Medulla oblongata (tissue), 1 donor: ENCODE results near the gene PI4KB.

ENCODE experiments used
- DNase-seq: peaks from one replicate; pipeline ENCODE4 v3.0.0-alpha.2; 2015; ENCODE audit errors: extremely low spot score

The PI4KB gene

DNA sequence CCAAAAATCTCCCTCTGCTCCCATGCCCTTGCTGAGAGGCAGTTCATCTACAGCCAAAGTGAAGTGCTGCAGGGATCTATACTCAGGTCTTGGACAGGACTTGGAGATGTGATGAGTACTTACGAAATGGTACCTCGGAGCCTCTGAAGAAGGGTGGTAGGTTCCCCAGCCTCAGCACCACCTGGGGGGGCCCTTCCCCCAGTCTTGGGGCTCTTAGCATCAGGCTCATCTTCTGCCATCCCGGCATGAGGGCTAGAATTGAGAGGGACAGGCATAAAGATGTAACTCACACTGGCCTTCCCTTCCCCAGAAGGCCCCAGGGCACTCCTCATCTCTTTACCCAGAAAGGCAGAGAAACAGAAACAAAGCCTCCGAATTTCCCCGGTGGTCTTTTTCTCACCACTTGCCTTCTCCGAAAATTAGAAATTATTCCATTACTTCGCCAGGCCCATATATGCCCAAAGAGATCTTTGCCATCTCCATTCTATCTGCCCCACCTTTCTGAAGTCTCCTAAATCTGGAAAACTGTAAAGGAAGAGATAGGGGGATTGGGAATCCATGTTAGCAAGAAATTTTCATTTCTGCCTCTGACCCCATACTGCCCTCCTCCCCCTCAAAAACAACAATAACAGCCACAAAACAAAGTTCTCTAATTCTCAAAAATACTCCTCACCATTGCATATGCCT is 19.0 kb upstream of the PI4KB start:
- DNase-seq: no peak

DNA sequence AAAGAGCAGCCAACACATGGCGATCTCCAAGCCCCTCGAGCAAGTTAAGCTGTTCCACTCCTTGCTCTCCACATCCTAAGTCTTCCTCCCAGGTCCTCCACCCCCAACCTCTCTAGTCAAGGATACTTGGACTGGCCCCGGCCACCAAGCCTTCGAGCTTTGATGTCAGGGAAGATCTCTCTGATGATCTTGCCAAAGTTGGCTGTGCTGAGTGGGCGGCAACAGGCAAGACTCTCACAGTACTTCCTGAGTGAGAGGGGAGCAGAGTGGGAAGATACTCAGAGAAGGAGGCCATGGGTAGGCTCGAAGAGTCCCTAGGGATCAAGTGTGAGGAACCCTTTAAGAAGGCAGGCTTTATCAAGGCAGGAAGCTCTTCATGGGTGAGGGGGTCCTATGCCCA is 17.1 kb upstream of the PI4KB start:
- no peak for DNase-seq

DNA sequence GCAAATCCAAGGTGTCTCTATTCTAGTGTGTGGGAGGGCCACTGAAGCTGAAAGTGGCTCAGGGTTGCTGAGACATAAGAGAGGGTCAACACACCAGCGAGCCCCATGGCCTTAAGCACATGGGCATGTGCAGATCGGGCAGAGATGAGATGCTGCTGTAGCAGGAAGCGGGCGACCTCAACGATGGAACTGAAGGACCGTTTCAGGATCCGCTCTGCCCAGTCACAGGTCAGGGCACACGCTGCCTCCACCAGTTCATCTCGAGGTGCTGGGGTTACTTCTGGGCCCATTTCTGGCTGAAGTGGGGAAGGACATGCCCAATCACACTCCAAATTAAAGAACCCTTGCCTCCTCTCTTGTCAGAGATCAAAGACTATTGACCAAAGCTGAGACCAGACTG is 16.4 kb upstream of the PI4KB start:
- DNase-seq: no peak

DNA sequence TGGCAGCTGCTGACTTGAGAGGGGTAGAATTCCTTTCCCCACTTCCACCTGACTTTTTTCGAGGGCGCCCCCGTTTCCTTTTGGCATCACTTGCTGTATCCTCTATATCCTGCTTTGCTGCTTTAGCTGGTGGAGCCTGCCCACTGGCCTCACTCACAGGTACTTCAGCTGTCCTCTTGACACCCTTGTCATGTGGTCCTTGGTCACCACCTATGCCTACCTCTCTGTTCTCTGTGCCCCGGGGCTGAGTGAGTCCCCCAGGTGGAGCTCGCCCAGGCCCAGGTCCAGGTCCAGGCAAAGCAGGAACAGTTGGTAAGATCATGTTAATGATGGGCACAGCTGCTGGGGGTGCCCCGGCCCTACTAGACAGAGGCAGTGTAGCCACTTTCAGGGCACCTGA is 15.4 kb upstream of the PI4KB start:
- no peak for DNase-seq

DNA sequence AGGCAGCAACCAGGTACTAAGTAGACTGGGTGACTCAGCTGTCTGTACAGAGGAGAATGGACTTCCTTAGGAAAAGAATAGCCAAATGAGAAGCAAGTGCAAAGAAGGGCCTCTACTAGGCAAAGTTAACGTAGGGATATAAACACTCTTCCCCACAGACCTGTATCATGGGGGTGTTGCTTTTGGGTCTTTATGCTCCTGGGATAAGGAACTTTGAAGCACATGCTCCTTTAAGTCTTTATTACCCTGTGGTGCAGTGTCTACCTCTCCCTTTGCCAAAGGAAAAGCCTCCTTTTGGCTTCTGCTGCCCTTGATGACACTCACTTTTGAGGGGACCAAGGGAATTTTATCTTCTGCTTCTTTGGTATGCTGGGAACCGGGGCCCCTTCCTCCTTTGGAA is 14.8 kb upstream of the PI4KB start:
- DNase-seq: no peak

DNA sequence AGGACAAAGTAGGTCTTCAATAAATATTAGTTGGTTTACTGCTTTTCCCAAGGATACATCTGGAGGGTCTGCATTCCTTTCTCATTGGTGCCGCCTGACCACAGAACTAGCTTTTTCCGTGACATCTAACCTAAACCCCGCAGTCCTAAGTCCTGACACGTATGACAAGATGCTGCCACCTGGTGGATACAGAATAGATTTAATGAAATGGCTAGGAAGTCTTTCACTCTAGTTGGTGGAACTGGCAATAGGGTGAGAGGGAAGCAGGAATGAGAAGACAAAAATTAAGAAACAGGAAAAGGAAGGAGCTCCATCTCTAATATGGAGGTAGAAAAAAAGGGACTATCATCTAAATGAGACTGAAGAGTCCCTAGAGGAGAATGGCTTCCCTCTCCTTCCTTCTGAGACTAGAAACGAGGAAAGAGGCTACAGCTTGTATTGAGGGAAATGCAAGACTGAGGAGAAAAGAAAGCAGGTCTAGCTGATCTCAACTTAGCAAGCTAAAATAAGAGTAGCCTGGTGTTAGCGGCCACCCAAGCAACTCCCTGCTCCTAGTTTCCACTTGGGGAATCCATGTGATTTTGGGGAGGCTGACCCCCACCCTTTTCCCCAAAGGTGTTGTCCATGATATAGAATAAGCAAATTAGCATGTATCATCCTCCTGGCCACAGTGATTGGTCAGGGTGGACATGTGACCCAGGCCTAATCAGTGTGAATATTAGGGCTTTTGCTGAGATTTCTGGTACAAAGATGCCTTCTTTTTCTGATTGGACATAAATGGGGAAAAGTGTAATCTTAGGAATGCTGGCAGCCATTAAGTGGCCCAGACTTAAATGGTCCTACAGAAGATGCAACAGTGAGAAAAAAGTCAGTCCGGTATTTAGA is 13.9 kb upstream of the PI4KB start:
- DNase-seq: peak; percentile 97

DNA sequence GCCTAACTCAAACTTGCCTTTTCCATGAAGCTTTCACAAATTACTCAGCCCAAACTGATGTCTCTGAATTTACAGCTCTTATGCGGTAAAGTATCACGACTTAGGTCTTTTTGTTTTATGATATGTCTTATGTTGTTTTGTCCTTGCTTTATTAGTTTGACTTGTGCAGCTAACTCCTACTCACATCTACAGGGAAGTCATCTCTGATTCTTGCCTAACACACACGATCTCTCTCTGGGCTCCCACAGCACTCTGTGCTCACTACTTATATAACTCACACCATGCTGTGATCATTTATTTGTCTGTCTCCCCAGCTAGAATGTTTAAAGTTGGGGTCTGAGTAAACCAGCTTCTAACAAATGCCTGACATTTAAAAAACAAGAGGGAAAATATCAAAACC is 9.3 kb upstream of the PI4KB start:
- no peak for DNase-seq

DNA sequence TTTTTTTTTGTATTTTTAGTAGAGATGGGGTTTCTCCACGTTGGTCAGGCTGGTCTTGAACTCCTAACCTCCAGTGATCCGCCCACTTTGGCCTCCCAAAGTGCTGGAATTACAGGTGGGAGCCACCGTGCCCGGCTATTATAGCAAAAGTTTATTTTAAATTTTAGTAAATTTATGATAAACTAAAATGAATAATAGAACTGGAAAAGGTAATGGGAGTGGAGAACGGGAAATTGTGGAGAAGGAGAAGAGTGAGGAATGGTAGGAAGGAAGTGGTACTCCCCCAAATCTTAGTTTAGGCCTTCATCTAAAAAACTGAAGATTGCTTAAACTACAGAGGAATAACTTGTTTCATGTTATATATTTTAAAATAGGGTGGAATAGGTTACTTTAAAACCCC is 7.6 kb upstream of the PI4KB start:
- no peak for DNase-seq

DNA sequence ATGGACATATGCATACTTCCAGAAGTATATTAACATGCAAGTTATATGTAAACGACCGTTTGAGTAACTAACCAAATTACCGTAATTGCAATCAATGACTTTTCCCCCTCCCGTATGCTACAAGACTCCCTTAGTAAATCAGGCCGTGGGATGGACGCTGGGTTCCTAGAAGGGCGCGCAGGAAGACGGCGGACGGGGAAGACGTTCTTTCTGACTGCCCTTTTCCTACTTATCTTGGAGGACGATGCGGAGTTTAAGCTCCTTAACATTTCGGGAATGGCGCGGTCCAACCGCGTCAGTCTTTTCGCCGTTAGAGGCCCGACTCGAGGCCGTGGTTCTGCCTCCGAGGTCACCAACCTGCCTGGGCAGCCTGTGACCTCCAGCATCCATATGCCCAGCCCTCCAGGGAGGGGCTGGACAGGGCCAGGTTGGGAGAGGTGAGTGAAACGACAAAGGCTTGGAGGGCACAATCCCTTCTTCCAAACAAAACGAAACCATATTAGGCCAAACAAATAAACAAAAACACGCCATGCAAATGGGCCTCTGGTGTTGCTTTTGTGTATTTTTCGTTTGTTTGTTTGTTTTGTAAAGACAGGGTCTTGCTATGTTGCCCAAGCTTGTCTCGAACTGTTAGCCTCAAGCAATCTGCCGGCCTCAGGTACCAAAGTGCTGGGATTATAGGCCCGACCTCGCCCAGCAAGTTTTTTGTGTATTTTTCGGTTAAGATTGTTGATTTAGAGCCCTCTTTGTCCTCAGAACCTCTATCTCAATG is 873 bp upstream of the PI4KB start:
- DNase-seq: peak; percentile 36

DNA sequence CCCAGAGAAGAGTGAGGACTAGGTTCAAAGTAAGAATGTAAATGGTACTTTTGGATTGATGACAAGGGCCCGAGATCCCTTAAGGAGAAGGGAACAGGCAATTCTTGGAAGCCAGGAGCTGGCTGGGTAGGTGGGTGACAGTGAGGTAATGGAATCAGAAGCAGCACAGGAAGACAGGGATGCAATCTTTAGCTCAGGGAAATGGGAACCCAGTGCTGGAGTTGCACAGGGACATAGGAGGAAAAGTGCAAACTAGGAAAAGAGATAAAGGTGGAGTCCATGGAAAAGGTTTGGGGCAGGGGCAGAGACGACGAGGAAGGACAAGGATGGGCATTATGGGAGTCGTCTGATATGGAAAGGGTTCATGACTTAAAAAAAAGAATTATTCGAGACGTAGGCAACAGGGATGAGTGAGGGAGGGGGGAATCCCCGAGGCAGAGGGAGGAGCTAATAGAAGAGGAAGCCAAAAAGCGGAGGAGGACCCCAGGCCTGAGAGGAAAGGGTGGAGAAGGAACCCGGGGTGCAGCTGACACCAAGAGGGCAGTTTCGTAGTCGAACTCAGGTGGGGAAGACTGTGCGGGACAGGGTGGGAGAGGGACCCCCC is 495 bp downstream of the PI4KB start:
- DNase-seq: peak; percentile 70

DNA sequence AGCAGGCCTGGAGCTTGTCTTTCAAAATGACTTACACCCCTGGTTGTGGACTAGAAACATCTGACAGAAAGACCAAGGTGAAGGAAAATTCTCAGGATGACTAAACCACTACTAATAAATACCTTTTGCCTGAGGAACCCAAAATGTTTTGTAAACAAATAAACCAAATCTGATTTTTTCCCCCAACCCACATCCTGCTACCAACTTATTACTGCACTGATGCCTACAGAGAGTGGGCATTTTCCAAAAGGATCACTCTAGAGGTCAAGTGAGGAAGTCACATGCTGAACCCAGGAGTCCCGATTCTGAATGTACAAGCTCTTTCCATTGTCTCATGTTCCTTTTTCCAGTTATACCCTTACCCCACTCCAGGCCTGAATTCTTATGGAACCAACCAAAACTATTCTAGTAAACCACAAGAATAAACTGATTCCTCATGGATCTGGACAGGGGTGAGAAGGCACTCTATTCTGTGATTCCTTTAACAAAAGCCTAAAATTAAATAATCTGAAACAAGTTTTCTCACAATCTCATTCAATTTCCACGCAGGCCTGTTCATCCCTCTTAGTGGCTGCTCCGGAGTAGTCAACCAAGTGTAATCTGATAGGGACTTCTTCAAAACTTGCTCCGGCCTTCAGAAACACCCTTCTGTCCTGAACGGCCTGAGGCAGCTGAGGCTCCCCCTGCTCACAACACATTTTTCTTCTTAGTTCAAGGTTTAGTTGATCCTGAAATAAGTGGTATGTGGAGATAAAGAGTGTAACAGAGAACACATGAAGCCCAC is 1.4 kb downstream of the PI4KB start:
- DNase-seq: no peak

DNA sequence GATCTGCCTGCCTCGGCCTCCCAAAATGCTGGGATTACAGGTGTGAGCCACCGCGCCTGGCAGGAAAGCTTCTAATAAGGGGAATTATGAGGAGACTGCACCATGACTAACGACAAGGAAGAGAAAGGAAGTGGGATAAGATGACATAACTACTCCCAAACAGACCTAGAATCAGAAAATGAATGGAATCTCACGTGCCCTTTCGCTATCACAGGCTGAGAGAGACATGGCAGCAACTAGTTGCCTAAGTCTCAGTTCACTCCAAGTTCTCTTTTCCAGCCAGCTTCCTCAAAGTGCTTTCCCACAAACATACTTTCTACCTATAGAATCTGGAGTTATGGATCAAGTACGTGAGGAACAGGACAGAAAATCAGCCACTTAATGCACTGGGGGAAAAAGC is 2.0 kb downstream of the PI4KB start:
- no peak for DNase-seq

DNA sequence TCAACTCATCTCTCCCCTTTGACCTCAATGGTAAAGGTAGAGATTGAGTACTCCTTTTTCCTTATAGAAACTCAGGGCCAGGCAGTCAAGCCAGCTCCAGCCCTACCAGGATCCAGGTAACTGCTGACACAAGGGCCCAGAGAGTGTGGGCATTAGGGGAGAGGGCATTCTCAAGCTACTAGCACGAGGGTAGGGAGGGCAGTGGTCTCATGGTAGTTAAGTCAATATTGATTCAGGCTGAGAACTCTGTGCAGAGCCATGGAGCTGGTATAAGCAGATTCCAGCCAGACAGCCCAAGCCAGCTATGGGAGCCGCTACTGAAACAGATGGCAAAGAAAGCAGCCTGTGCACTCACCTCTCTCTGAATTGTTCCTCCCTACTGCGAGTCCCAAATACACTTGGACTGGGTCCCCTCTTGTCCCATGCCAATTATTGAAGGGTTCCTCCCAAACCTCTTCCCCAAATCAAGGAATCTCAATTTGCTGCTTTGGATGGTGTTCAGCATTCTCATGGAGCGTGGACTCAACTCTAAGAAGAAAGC is 2.8 kb downstream of the PI4KB start:
- DNase-seq: no peak

DNA sequence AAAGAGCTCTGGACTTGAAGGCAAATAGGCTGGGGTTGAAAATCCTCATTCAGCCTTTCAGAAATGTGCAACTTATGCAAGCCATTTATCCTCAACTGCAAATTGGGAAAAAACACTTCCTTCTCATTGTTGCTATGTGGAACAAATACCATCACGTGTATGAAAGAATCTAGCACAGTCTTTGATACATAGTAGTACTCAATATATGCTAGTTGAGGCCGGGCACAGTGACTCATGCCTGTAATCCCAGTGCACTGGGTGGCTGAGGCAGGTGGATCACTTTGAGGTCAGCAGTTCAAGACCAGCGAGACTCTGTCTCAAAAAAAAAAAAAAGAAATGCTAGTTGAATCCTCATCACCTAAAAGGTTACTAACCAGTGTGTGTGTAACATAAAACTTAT is 8.2 kb downstream of the PI4KB start:
- no peak for DNase-seq

DNA sequence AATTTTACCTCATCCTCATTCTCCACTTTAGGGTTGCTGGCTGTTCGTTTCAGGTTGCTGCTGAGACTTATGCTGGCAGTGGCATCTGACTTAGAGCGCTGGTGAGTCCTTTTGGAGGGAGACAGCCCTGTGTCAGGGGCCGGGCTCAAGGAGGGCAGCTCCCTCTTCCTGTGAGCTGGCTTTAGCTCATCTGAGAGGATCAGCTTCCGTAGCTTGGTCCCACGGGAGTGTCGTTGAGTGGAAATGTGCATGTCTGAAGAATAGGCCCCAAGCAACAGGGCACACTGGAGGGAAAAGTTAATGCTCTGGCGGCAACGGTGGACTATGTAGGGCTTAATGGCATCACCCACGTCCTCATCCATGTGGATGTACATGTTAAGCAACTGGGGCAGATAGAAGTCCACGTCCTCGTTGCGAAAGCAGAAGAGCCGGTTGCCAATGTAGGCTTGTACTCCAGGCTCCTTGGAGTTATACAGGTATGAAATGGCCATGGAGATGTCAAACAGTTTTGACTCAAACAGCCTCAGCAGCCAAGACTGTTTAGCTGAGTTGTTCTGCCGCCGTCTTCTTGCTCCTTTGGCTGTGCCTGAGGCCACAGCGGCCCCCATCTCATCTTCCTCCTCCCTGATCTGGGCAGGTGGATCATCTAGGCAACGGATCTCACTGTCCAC is 11.5 kb downstream of the PI4KB start:
- DNase-seq: no peak

DNA sequence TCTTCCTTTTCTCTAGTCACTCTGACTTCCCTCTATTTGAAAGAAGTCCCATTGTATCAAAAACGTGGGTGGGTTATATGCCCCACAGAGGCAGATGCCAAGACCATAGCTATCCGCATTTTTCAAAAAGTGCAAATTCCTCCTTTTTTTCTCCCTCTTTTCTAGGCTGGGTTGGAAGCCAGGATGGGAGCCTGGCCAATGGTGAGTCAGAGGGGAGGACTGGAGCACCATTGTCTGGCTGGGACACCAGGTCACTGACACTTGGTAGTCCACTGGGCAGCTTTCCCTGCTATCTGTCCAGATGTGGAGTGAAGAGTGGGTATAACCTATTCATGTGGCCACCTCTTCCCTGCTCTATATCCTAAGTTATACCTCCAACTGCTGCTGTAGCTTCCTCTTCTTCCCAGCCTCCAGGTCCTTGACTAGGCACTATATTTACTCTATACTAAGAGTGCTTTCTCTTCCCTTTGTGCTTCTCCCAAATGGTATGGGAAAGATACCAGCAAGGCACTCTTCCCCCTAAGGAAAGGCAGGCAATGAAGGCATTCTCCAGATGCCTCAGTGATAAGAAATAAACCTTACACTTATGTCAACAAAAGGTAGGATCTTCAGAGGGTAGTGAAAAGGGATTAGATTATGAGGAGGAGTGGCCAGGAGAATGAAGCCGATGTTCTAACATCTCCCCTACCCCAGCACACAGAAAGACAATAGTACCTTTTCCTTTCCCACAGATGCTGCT is 12.9 kb downstream of the PI4KB start:
- DNase-seq: peak; percentile 98

DNA sequence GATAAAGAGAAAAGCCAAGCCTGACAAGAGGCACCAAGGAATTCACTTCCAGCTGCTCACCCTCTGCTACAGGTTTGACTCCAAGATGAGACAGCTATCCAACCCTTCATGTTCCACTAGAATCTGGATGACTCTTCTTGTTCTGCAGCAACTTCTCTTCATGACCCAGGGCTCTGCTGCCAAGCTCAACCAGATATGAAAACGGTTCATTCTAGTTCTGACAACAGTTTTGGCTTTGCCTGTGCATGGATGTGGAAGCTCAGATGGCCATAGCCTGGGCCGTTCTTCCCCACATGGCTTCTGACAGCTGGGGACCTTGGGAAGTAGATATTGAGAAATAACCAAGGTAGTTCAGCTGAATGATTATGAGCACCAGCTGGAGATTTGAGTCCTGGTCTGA is 13.7 kb downstream of the PI4KB start:
- DNase-seq: no peak

DNA sequence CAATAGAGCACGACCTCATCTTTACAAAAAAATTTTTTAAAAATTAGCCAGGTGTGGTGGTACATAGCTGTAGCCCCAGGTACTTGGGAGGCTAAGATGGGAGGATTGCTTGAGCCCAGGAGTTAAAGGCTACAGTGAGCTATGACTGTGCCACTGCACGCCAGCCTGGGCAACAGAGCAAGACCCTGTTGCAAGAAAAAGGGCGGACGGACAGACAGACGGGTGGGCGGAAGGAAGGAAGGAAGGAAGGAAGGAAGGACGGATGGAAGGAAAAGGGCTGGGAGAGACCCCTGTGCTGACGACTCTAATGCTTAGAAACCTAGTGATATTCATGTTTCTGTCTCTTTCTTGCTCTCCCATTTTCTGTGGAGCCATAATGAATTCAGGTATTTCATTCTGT is 14.4 kb downstream of the PI4KB start:
- no peak for DNase-seq

DNA sequence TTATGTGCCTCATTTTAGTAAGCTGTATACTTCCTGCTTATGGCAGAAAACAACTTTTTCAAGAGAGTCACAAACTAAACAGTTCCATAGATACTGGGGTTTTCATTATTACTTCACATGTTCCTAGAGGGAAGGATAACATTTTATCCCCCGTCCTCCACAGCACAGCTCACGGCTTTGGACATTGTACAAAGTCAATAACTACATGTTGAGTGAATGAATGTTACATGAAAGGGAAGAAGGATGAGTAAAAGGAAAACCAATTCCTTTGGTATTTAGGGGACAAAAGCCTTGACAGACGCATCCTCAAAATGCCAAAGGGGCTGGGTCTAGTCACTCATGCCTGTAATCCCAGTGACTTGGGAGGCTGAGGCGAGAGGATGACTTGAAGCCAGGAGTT is 14.8 kb downstream of the PI4KB start:
- DNase-seq: no peak
